ENCODE measurements around the gene VAPA. TPM values are rescaled to one million over a fixed set of nuclear protein-coding genes. Genes with fewer than 3 reads are reported as not detected.

The VAPA gene
- total and polyA plus RNA-seq, 9 of the 15 experiments (the other 6 are each of a cell fraction or from before 2014, with no cell fraction given) = 219 to 902 (median 526) TPM

DNA sequence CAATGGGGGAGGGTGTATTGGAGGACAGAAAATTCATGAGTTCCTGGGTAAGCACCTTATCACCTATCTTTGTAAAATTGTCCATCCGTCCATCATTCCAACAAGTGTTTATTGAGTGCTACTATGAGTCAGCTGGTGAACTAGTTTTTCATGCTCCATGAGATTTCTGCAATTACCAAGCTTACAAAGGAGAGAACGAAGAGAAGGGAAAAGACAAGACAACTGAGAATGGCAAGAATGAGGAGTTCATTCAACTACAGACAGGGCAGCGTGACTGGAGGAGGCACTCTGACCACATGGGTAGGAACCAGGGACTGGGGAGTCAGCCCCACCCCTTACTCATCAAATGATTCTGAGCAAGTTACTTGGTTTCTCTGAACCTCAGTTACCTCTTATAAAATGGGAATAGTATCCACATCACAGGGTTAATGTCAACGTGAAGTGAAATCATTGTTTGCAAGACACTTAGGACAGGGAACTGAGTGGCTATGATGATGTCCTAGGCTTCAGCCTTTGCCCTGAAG lies 46.7 kb upstream of the VAPA start (continued):
- TF ChIP-seq ILK (tag; IDR thresholded peaks at IDR 0.05; ENCODE audit: borderline replicate concordance, low read depth) (no peak), ZNF354B (CRISPR knock-in tag; IDR thresholded peaks at IDR 0.05) (no peak), NFYB (IDR thresholded peaks at IDR 0.05; ENCODE audit: extremely low read depth, insufficient read length) (no peak), HDAC1 (IDR thresholded peaks at IDR 0.05) (no peak), RAD21 (CRISPR knock-in tag; conservative IDR thresholded peaks at IDR 0.05 in 1 of 2, IDR thresholded peaks at IDR 0.05 in 1 of 2) (peak in 1 of 2 experiments; percentile 34; a peak in 2 of 4 replicates), LEF1 (IDR thresholded peaks at IDR 0.05) (no peak), MEIS2 (IDR thresholded peaks at IDR 0.05; ENCODE audit: partially characterized antibody) (peak; percentile 52), EGR1 (conservative IDR thresholded peaks at IDR 0.05) (no peak), TRIM24 (IDR thresholded peaks at IDR 0.05) (no peak; a peak in 1 of 4 replicates), IFI16 (CRISPR knock-in tag; IDR thresholded peaks at IDR 0.05) (no peak), MED1 (CRISPR knock-in tag; IDR thresholded peaks at IDR 0.05; ENCODE audit: borderline replicate concordance) (no peak), DNMT1 (IDR thresholded peaks at IDR 0.05) (no peak), JUND (IDR thresholded peaks at IDR 0.05; ENCODE audit: borderline replicate concordance, low read depth, low read length) (peak; percentile 40; the same call in 1 of the 2 replicates), JUND (tag; IDR thresholded peaks at IDR 0.05; ENCODE audit: borderline replicate concordance, low read depth, low read length) (peak; percentile 14; the same call in 1 of the 3 replicates), RCOR1 (IDR thresholded peaks at IDR 0.05; ENCODE audit: borderline replicate concordance in 1 of 2, low read depth in 2 of 2, low read length in 2 of 2) (peak in 1 of 2 experiments; percentile 19; a peak in 1 of 4 replicates), KHSRP (IDR thresholded peaks at IDR 0.05) (no peak), ERF (CRISPR knock-in tag; IDR thresholded peaks at IDR 0.05) (no peak), ZNF3 (CRISPR knock-in tag; IDR thresholded peaks at IDR 0.05) (no peak), MAZ (CRISPR knock-in tag; conservative IDR thresholded peaks at IDR 0.05 in 1 of 2, IDR thresholded peaks at IDR 0.05 in 1 of 2) (no peak)
- TF ChIP-seq, protein P1, sequence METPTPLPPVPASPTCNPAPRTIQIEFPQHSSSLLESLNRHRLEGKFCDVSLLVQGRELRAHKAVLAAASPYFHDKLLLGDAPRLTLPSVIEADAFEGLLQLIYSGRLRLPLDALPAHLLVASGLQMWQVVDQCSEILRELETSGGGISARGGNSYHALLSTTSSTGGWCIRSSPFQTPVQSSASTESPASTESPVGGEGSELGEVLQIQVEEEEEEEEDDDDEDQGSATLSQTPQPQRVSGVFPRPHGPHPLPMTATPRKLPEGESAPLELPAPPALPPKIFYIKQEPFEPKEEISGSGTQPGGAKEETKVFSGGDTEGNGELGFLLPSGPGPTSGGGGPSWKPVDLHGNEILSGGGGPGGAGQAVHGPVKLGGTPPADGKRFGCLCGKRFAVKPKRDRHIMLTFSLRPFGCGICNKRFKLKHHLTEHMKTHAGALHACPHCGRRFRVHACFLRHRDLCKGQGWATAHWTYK (CRISPR knock-in tag; IDR thresholded peaks at IDR 0.05) = no peak
- TF ChIP-seq, protein P2, sequence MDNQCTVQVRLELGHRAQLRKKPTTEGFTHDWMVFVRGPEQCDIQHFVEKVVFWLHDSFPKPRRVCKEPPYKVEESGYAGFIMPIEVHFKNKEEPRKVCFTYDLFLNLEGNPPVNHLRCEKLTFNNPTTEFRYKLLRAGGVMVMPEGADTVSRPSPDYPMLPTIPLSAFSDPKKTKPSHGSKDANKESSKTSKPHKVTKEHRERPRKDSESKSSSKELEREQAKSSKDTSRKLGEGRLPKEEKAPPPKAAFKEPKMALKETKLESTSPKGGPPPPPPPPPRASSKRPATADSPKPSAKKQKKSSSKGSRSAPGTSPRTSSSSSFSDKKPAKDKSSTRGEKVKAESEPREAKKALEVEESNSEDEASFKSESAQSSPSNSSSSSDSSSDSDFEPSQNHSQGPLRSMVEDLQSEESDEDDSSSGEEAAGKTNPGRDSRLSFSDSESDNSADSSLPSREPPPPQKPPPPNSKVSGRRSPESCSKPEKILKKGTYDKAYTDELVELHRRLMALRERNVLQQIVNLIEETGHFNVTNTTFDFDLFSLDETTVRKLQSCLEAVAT (IDR thresholded peaks at IDR 0.05) = no peak
- TF ChIP-seq, protein P3, sequence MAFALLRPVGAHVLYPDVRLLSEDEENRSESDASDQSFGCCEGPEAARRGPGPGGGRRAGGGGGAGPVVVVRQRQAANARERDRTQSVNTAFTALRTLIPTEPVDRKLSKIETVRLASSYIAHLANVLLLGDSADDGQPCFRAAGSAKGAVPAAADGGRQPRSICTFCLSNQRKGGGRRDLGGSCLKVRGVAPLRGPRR (CRISPR knock-in tag; IDR thresholded peaks at IDR 0.05) = no peak
- TF ChIP-seq, protein P4, sequence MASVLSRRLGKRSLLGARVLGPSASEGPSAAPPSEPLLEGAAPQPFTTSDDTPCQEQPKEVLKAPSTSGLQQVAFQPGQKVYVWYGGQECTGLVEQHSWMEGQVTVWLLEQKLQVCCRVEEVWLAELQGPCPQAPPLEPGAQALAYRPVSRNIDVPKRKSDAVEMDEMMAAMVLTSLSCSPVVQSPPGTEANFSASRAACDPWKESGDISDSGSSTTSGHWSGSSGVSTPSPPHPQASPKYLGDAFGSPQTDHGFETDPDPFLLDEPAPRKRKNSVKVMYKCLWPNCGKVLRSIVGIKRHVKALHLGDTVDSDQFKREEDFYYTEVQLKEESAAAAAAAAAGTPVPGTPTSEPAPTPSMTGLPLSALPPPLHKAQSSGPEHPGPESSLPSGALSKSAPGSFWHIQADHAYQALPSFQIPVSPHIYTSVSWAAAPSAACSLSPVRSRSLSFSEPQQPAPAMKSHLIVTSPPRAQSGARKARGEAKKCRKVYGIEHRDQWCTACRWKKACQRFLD (CRISPR knock-in tag; IDR thresholded peaks at IDR 0.05) = no peak
- TF ChIP-seq, protein P5, sequence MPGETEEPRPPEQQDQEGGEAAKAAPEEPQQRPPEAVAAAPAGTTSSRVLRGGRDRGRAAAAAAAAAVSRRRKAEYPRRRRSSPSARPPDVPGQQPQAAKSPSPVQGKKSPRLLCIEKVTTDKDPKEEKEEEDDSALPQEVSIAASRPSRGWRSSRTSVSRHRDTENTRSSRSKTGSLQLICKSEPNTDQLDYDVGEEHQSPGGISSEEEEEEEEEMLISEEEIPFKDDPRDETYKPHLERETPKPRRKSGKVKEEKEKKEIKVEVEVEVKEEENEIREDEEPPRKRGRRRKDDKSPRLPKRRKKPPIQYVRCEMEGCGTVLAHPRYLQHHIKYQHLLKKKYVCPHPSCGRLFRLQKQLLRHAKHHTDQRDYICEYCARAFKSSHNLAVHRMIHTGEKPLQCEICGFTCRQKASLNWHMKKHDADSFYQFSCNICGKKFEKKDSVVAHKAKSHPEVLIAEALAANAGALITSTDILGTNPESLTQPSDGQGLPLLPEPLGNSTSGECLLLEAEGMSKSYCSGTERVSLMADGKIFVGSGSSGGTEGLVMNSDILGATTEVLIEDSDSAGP (CRISPR knock-in tag; IDR thresholded peaks at IDR 0.05) = no peak
